GM23248 (cell line): ENCODE measurements around the gene IAH1. TPM values are rescaled to one million over a fixed set of nuclear protein-coding genes. Genes with fewer than 3 reads are reported as not detected.

Experiments
- DNase-seq: peaks from one replicate; pipeline ENCODE4 v3.0.0-alpha.2; 2015
- H2AFZ ChIP-seq: fragments of 200-600 bp; sonication (generic); 2 replicates; pipeline ENCODE4 v1.6.1; 2016; ENCODE audit warnings: antibody characterized with exemption
- H3F3A ChIP-seq: fragments of 200-600 bp; sonication (generic); 2 replicates; pipeline ENCODE4 v1.6.1; 2016; ENCODE audit warnings: mild to moderate bottlenecking, antibody characterized with exemption, mixed run types; ENCODE audit not compliant: insufficient read depth
- H3K27ac ChIP-seq: fragments of 200-600 bp; sonication (generic); 2 replicates; pipeline ENCODE4 v1.5.1; 2016; ENCODE audit warnings: mild to moderate bottlenecking
- H3K27me3 ChIP-seq: fragments of 200-600 bp; sonication (generic); replicated peaks from 2 replicates; pipeline ENCODE4 v1.6.1; 2016; ENCODE audit warnings: mild to moderate bottlenecking; ENCODE audit not compliant: insufficient read depth
- H3K36me3 ChIP-seq: fragments of 200-600 bp; sonication (generic); 2 replicates; pipeline ENCODE4 v1.6.1; 2016; ENCODE audit warnings: low read depth, mild to moderate bottlenecking
- H3K4me1 ChIP-seq: fragments of 200-600 bp; sonication (generic); 2 replicates; pipeline ENCODE4 v1.6.1; 2016; ENCODE audit warnings: mild to moderate bottlenecking; ENCODE audit not compliant: insufficient read depth
- H3K4me2 ChIP-seq: fragments of 200-600 bp; sonication (generic); one replicate; pipeline ENCODE4 v1.6.1; 2016; ENCODE audit warnings: mild to moderate bottlenecking; ENCODE audit not compliant: unreplicated experiment
- H3K4me3 ChIP-seq: fragments of 200-600 bp; sonication (generic); 2 replicates; pipeline ENCODE4 v1.5.1; 2016; ENCODE audit warnings: mild to moderate bottlenecking
- H3K79me2 ChIP-seq: fragments of 200-600 bp; sonication (generic); 2 replicates; pipeline ENCODE4 v1.6.1; 2016; ENCODE audit warnings: mild to moderate bottlenecking; ENCODE audit not compliant: insufficient read depth
- H3K9ac ChIP-seq: fragments of 200-600 bp; sonication (generic); 2 replicates; pipeline ENCODE4 v1.6.1; 2016; ENCODE audit warnings: mild to moderate bottlenecking
- H3K9me2 ChIP-seq: fragments of 200-600 bp; sonication (generic); 2 replicates; pipeline ENCODE4 v1.6.1; 2016; ENCODE audit warnings: mixed run types, mild to moderate bottlenecking, moderate library complexity; ENCODE audit not compliant: insufficient read depth
- H3K9me3 ChIP-seq: fragments of 200-600 bp; sonication (generic); one replicate; pipeline ENCODE4 v1.6.1; 2017; ENCODE audit warnings: low read depth
- H4K20me1 ChIP-seq: fragments of 200-600 bp; sonication (generic); 2 replicates; pipeline ENCODE4 v1.6.0; 2016; ENCODE audit not compliant: insufficient read depth
- EZH2 ChIP-seq: fragments of 200-600 bp; sonication (generic); IDR thresholded peaks from 2 replicates; pipeline ENCODE4 v1.6.1; 2018; ENCODE audit warnings: antibody characterized with exemption, mild to moderate bottlenecking; ENCODE audit not compliant: insufficient read depth, poor library complexity, severe bottlenecking
- EZH2phosphoT487 ChIP-seq: fragments of 200-600 bp; sonication (generic); IDR thresholded peaks from 2 replicates; pipeline ENCODE4 v1.6.1; 2018; ENCODE audit warnings: antibody characterized with exemption, moderate library complexity, mild to moderate bottlenecking, low read depth; ENCODE audit not compliant: insufficient read depth
- WGBS, 2 experiments: methylation state at CpG; one replicate each; pipeline ENCODE4 v1.1.6; 2015 to 2017; ENCODE audit warnings: low lambda C conversion rate in 2 of 2, low coverage in 1 of 2; ENCODE audit errors: missing lambda C conversion rate in 2 of 2; 5-methylcytosine and 5-hydroxymethylcytosine counted together
- in situ Hi-C: fragments of 300-500 bp; cut with MboI; formaldehyde crosslinking; loops from 2 replicates; pipeline ENCODE4 v1.15.0; 2020
- polyA plus RNA-seq: library from polyadenylated mRNA; unstranded; fragments of >200 nt; fragmentation: Nextera tagmentation; extraction: Ambion mirVana; gene quantifications from 2 replicates; pipeline ENCODE4 v1.2.1, GENCODE V29; 2016
- total RNA-seq: library from RNA; depleted of rRNA; stranded (reverse); fragments of >200 nt; shearing (Covaris generic); gene quantifications from 2 replicates; pipeline ENCODE4 v1.2.3, GENCODE V29; 2014

The IAH1 gene
- total and polyA plus RNA-seq, 2 experiments from 2014 or later: 81.5 to 135 TPM

- Histone ChIP-seq H3K9ac (no peak overlapping the region), H3K79me2 (no peaks in the 10 kb centered on the region), H3K9me3 (no peaks in the 10 kb centered on the region), H3F3A (peaks cover 3% of the 10 kb centered on the region; the same call in 1 of the 2 replicates), H4K20me1 (no peaks in the 10 kb centered on the region), H3K4me3 (no peak overlapping the region), H2AFZ (no peak overlapping the region), H3K36me3 (peaks cover 3% of the 10 kb centered on the region; the same call in 1 of the 2 replicates), H3K4me2 (no peak overlapping the region), H3K9me2 (no peaks in the 10 kb centered on the region), H3K27ac (no peak overlapping the region), H3K27me3 (no peaks in the 10 kb centered on the region), H3K4me1 (no peaks in the 10 kb centered on the region)
- WGBS, 2 experiments: 80 to 85% methylated on average over 10 of the region's 10 CpGs
- no peak for DNase-seq
- TF ChIP-seq EZH2phosphoT487: no peak
- TF ChIP-seq EZH2: no peak
- in situ Hi-C loops: no loop called here
Observed at GRCh38 chr2:9467687-9468086, 6.7 kb upstream of the IAH1 start.

DNA sequence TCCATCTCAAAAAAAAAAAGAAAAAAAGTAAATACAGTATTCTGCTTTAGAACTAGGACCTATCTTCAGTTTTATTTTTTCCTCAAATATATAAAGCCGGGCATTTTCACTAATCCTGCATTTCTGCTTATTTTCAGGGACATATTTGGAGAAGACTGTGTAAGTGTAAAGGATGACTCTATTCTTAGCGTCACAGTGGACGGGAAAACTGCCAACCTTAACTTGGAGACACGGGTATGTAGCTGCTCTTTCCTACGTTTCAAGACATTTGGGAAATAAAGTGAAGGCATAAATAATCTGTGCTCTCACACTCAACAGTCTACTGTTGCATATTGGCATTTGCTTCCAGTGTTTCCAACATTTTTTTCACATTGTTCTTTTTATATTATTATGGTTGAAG, 3.1 kb upstream of the IAH1 start:
- Histone ChIP-seq H3K27me3 (no peaks in the 10 kb centered on the region), H3K4me2 (no peak overlapping the region), H2AFZ (no peak overlapping the region), H3K9ac (no peak overlapping the region), H3K4me1 (peaks cover 8% of the 10 kb centered on the region), H3F3A (peaks cover 18% of the 10 kb centered on the region), H3K9me2 (no peaks in the 10 kb centered on the region), H3K36me3 (peaks cover 9% of the 10 kb centered on the region; the same call in 1 of the 2 replicates), H3K79me2 (peaks cover 11% of the 10 kb centered on the region), H3K27ac (no peak overlapping the region), H3K9me3 (no peaks in the 10 kb centered on the region), H4K20me1 (no peaks in the 10 kb centered on the region), H3K4me3 (no peak overlapping the region)
- in situ Hi-C loops: no loop called here
- no peak for TF ChIP-seq EZH2phosphoT487
- TF ChIP-seq EZH2: no peak
- 89 to 93% methylated on average over 5 of the region's 5 CpGs for WGBS, 2 experiments
- no peak for DNase-seq

- Histone ChIP-seq H3K4me3 (no peak overlapping the region), H3K9ac (no peak overlapping the region), H3K9me2 (no peaks in the 10 kb centered on the region), H3K9me3 (no peaks in the 10 kb centered on the region), H3F3A (peaks cover 18% of the 10 kb centered on the region), H4K20me1 (no peaks in the 10 kb centered on the region), H3K27ac (no peak overlapping the region), H3K36me3 (peaks cover 9% of the 10 kb centered on the region; the same call in 1 of the 2 replicates), H2AFZ (no peak overlapping the region), H3K4me2 (no peak overlapping the region), H3K79me2 (peaks cover 24% of the 10 kb centered on the region), H3K27me3 (no peaks in the 10 kb centered on the region), H3K4me1 (peaks cover 16% of the 10 kb centered on the region)
- in situ Hi-C loops: no loop called here
- DNase-seq: no peak
- TF ChIP-seq EZH2 (no peak), EZH2phosphoT487 (no peak)
- 96 to 98% methylated on average over 9 of the region's 9 CpGs for WGBS, 2 experiments
Observed at GRCh38 chr2:9472511-9472910, 1.8 kb upstream of the IAH1 start.

DNA sequence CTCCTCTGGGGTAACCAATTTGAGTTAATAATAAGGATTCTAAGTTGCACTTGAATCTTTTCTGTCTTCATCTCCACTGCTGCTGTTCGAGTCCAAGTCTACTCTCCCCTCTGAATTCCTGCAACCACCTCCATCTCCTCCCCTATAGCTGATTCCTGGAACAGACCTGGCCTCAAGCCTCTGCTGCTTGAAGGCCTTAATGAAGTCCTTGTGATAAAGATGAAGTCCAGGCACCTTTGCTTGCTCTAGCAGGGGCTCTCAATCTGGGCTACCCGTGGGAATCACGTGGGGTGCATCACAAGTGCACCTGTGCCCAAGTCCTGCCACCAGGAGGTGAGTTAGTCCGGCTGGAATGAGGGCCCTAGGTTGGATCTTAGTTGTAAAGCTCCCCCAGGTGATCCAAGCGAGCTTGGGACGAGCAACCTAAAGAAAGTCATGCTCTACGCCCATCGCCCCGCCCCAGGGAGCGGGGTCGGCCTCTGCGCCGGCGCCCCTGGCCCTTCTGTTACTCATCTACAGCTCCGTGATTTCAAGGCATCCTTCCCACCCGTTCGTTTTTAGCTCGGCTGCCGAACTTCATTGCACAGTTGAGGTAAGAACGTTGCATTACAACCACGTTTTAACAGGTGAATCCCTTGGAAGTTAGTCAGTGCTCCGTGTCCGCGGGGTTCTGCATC, 905 bp upstream of the IAH1 start:
- peak overlapping the region; percentile 95 for H3K9ac ChIP-seq
- H3F3A ChIP-seq: peaks cover 18% of the 10 kb centered on the region
- no peaks in the 10 kb centered on the region for H3K9me3 ChIP-seq
- H3K79me2 ChIP-seq: peaks cover 33% of the 10 kb centered on the region
- H3K4me2 ChIP-seq: peak overlapping the region; percentile 69
- in situ Hi-C loops: no loop called here
- 43 to 45% methylated on average over 24 of the region's 24 CpGs for WGBS, 2 experiments
- no peaks in the 10 kb centered on the region for H3K27me3 ChIP-seq
- DNase-seq: no peak
- H4K20me1 ChIP-seq: no peaks in the 10 kb centered on the region
- H3K36me3 ChIP-seq: peaks cover 9% of the 10 kb centered on the region; the same call in 1 of the 2 replicates
- H3K27ac ChIP-seq: no peak overlapping the region
- peak overlapping the region; percentile 87 for H2AFZ ChIP-seq
- H3K9me2 ChIP-seq: no peaks in the 10 kb centered on the region
- H3K4me3 ChIP-seq: peak overlapping the region; percentile 90
- TF ChIP-seq EZH2 (no peak), EZH2phosphoT487 (no peak)
- H3K4me1 ChIP-seq: peaks cover 16% of the 10 kb centered on the region
